Upper lobe of left lung (tissue), 4 donors: ENCODE measurements around the gene LHX4.

Experiments
- POLR2A ChIP-seq, 4 donors: fragments of 450-650 bp; IDR thresholded peaks; one replicate each; pipeline ENCODE4 v1.5.1; 2016 to 2017; ENCODE audit warnings: antibody characterized with exemption in 4 of 4, mild to moderate bottlenecking in 2 of 4
- TF ChIP-seq, protein P1 (sequence below), 6 experiments: fragments of 450-650 bp in 4 of 6; fragments of 200-600 bp in 2 of 6; sonication (generic) in 2 of 6; IDR thresholded peaks; one replicate each; pipeline ENCODE4 v1.5.1; 2016 to 2019; ENCODE audit warnings: antibody characterized with exemption in 6 of 6

DNA sequence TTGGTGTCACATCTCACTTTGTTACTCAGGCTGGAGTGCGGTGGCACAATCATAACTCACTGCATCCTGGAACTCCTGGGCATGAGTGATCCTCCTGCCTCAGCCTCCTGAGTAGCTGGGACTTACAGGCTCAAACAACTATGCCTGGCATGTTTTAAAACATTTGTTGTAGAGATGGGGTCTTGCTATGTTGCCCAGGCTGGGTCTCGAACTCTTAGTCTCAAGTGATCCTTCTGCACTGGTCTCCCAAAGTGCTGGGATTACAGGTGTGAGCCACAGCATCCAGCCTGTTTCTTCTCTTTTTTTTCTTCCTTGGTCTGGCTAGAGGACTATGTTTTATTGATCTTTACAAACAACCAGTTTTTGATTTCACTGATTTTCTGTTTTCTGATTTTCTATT is 64.6 kb downstream of the LHX4 start:
- TF ChIP-seq, protein P1, sequence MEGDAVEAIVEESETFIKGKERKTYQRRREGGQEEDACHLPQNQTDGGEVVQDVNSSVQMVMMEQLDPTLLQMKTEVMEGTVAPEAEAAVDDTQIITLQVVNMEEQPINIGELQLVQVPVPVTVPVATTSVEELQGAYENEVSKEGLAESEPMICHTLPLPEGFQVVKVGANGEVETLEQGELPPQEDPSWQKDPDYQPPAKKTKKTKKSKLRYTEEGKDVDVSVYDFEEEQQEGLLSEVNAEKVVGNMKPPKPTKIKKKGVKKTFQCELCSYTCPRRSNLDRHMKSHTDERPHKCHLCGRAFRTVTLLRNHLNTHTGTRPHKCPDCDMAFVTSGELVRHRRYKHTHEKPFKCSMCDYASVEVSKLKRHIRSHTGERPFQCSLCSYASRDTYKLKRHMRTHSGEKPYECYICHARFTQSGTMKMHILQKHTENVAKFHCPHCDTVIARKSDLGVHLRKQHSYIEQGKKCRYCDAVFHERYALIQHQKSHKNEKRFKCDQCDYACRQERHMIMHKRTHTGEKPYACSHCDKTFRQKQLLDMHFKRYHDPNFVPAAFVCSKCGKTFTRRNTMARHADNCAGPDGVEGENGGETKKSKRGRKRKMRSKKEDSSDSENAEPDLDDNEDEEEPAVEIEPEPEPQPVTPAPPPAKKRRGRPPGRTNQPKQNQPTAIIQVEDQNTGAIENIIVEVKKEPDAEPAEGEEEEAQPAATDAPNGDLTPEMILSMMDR (IDR thresholded peaks at IDR 0.05), result no peak
- no peak for TF ChIP-seq POLR2A (IDR thresholded peaks at IDR 0.05)
